HepG2 (cell line): ENCODE results near the gene CDH2. TPM values are rescaled to one million over a fixed set of nuclear protein-coding genes. Genes with fewer than 3 reads are reported as not detected.

Source experiments
- ATF7-NPFF ChIP-seq: sonication (generic); formaldehyde crosslinking; IDR thresholded peaks from 2 replicates; pipeline ENCODE4 v1.8.1; 2023; ENCODE audit warnings: mild to moderate bottlenecking, low read depth, missing genetic modification reagents, moderate library complexity
- CBFB ChIP-seq: sonication (generic); formaldehyde crosslinking; IDR thresholded peaks from 2 replicates; pipeline ENCODE4 v1.4.0; 2020; ENCODE audit warnings: missing genetic modification reagents
- CEBPG ChIP-seq: IDR thresholded peaks from 2 replicates; pipeline ENCODE4 v1.6.1; 2016
- CHD4 ChIP-seq: fragments of 200-600 bp; sonication (generic); IDR thresholded peaks from 2 replicates; pipeline ENCODE4 v1.7.0; 2017; ENCODE audit warnings: mild to moderate bottlenecking, low read length, borderline replicate concordance
- FOXA1 ChIP-seq, 2 experiments: fragments of 450-650 bp in 1 of 2; sonication (generic) in 1 of 2; formaldehyde crosslinking in 1 of 2; IDR thresholded peaks; 2 replicates each; pipeline versions ENCODE4 v1.4.0 to v1.6.1; 2016 to 2020; ENCODE audit warnings: missing genetic modification reagents in 1 of 2
- GATAD1 ChIP-seq: IDR thresholded peaks from 2 replicates; pipeline ENCODE4 v1.6.1; 2016; ENCODE audit warnings: missing genetic modification reagents, missing compliant biosample characterization
- HNF4G ChIP-seq, 2 experiments: sonication (generic) in 1 of 2; formaldehyde crosslinking in 1 of 2; IDR thresholded peaks; 2 replicates each; pipeline versions ENCODE4 v1.4.0 to v1.6.1; 2011 to 2020; ENCODE audit warnings: borderline replicate concordance in 2 of 2, low read depth in 2 of 2, mild to moderate bottlenecking in 2 of 2, low read length in 1 of 2, missing genetic modification reagents in 1 of 2, moderate library complexity in 1 of 2
- KDM5A ChIP-seq: fragments of 200-600 bp; sonication (generic); IDR thresholded peaks from 2 replicates; pipeline ENCODE4 v1.7.0; 2018; ENCODE audit warnings: antibody characterized with exemption, mild to moderate bottlenecking, low read length, borderline replicate concordance
- NFAT5 ChIP-seq: sonication (generic); formaldehyde crosslinking; IDR thresholded peaks from 2 replicates; pipeline ENCODE4 v1.4.0; 2020; ENCODE audit warnings: missing genetic modification reagents
- SP1 ChIP-seq, 2 experiments: fragments of 450-650 bp in 1 of 2; sonication (generic) in 1 of 2; formaldehyde crosslinking in 1 of 2; IDR thresholded peaks; 2 replicates each; pipeline versions ENCODE4 v1.4.0 to v1.6.1; 2016 to 2020; ENCODE audit warnings: missing genetic modification reagents in 1 of 2
- SP5 ChIP-seq: IDR thresholded peaks from 2 replicates; pipeline ENCODE4 v1.6.1; 2016; ENCODE audit warnings: low read depth, borderline replicate concordance
- TBL1XR1 ChIP-seq: fragments of 150-350 bp; IDR thresholded peaks from 2 replicates; pipeline ENCODE4 v1.6.1; 2014; ENCODE audit warnings: borderline replicate concordance, low read length; ENCODE audit not compliant: partially characterized antibody
- ZNF407 ChIP-seq: sonication (generic); formaldehyde crosslinking; IDR thresholded peaks from one replicate; pipeline ENCODE4 v1.5.1; 2020; ENCODE audit warnings: mild to moderate bottlenecking, missing genetic modification reagents; ENCODE audit errors: not compliant biosample characterization
- polyA plus RNA-seq, 8 experiments: library from polyadenylated mRNA; depleted of rRNA in 3 of 8; stranded (reverse) in 7 of 8; unstranded in 1 of 8; fragments of >200 nt; fragmentation: Illumina TruSeq in 4 of 8; extraction: Trizol in 4 of 8; gene quantifications; 2 replicates each; pipeline versions ENCODE4 v1.2.1 to v1.2.3, GENCODE V29; 2011 to 2016; ENCODE audit warnings: low read depth in 4 of 8, missing spikeins in 1 of 8, mixed read lengths in 1 of 8; ENCODE audit not compliant: insufficient read depth in 1 of 8
- total RNA-seq, 5 experiments: library from RNA; depleted of rRNA; stranded (reverse); fragments of >200 nt; fragmentation: Illumina TruSeq; extraction: Trizol; gene quantifications; 2 replicates each; pipeline ENCODE4 v1.2.3, GENCODE V29; 2016; ENCODE audit warnings: low read depth in 1 of 5

The CDH2 gene
- total and polyA plus RNA-seq, 2 of the 13 experiments (the other 11 are each of a cell fraction or from before 2014, with no cell fraction given): 18.6 to 36.1 TPM

GRCh38 chr18:28127763-28128658, 48.9 kb downstream of the CDH2 start (continued):
- TF ChIP-seq ZNF407 (CRISPR knock-in tag) (no peak), NFAT5 (no peak), CEBPG (CRISPR knock-in tag) (peak; percentile 43), FOXA1 (IDR thresholded peaks at IDR 0.05) (no peak), FOXA1 (CRISPR knock-in tag; IDR thresholded peaks at IDR 0.05) (peak; percentile 61), ATF7-NPFF (CRISPR knock-in tag) (no peak), CBFB (peak; percentile 47; the same call in 1 of the 2 replicates), KDM5A (no peak), CHD4 (peak; percentile 83; the same call in 1 of the 2 replicates), GATAD1 (CRISPR knock-in tag) (peak; percentile 48; the same call in 1 of the 2 replicates), TBL1XR1 (peak; percentile 96), SP5 (peak; percentile 98), HNF4G (IDR thresholded peaks at IDR 0.05; ENCODE audit: borderline replicate concordance, low read depth, low read length) (peak; percentile 18; the same call in 1 of the 2 replicates), HNF4G (CRISPR knock-in tag; IDR thresholded peaks at IDR 0.05; ENCODE audit: borderline replicate concordance, low read depth) (no peak), SP1 (IDR thresholded peaks at IDR 0.05) (no peak), SP1 (CRISPR knock-in tag; IDR thresholded peaks at IDR 0.05) (0 out of 2 replicates have a peak, but pooled peaks have one; percentile 23)
